ENCODE measurements around the gene DYSF.

DNA sequence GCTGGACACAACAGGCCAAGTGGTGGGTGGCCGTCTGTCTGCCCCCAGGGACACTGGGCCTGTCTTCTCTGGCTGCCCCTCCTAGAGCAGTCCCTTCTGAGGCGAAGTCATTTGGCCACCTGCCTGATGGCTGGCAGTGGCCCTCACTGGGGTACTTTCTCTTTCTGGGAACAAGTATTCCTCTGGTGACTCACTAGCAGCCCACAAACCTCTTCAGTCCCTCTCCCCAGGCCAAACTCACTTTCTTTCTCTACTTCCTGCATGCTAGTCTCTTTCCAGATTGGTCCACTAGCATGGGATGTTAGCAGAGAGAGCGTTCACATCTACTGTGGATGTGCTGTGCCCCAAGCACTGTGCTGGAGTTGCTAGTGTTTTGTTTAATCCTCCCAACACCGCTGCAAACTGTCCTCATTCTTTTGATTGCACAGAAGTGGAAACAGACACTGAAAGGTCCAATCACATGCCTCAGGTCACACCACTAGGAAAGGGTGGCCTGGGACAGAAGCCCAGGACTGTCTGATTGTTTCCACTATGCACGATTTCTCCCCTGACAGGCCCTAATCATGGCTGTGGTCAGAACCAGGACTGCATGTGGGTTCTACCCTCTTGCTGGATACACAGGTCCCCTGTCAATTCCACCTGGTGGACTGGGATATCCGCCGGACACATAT, 5.2 kb downstream of the DYSF start:
- TF ChIP-seq EP300 (IDR thresholded peaks at IDR 0.05; ENCODE audit: borderline replicate concordance) (no peak), NFIC (IDR thresholded peaks at IDR 0.05) (no peak)
